ENCODE measurements around the gene GMCL2.

DNA sequence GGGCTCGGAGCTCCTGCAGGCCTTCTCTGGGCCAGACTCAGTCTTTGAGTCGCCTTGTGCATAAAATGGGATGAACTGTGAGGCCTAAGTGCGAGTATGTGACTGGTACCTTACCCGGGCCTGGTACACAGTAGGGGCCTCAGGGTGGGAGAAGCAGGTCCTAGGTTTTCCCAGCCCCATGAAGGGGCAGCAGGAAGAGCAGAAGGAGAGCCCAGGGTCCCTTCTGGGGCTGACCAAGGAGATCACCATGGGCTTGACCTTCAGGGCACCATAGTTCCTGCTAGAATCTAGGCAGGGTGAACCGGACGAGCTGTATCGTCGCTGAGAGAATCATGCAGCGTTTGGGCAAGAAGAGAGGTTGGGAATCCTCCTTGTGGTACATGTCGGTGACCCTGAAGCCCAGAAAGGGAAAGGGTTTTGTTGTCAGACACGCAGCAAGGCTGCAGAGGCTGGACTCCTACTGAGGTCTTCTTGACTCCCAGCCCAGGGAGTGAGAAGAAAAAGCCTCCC is 45.8 kb upstream of the GMCL2 start:
- TF ChIP-seq MYNN (IDR thresholded peaks at IDR 0.05) (no peak), MYNN (CRISPR knock-in tag; IDR thresholded peaks at IDR 0.05) (no peak), IRF2 (CRISPR knock-in tag; IDR thresholded peaks at IDR 0.05) (no peak), U2AF1 (optimal IDR thresholded peaks at IDR 0.05; ENCODE audit: low read depth, low read length) (no peak), ZFP1 (CRISPR knock-in tag; IDR thresholded peaks at IDR 0.05) (no peak), JUN (IDR thresholded peaks at IDR 0.05; ENCODE audit: borderline replicate concordance, low read depth, low read length) (no peak), JUN (CRISPR knock-in tag; IDR thresholded peaks at IDR 0.05; ENCODE audit: borderline replicate concordance) (no peak), ZC3H4 (CRISPR knock-in tag; IDR thresholded peaks at IDR 0.05; ENCODE audit: borderline replicate concordance) (no peak)
- TF ChIP-seq, protein P1, sequence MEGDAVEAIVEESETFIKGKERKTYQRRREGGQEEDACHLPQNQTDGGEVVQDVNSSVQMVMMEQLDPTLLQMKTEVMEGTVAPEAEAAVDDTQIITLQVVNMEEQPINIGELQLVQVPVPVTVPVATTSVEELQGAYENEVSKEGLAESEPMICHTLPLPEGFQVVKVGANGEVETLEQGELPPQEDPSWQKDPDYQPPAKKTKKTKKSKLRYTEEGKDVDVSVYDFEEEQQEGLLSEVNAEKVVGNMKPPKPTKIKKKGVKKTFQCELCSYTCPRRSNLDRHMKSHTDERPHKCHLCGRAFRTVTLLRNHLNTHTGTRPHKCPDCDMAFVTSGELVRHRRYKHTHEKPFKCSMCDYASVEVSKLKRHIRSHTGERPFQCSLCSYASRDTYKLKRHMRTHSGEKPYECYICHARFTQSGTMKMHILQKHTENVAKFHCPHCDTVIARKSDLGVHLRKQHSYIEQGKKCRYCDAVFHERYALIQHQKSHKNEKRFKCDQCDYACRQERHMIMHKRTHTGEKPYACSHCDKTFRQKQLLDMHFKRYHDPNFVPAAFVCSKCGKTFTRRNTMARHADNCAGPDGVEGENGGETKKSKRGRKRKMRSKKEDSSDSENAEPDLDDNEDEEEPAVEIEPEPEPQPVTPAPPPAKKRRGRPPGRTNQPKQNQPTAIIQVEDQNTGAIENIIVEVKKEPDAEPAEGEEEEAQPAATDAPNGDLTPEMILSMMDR (IDR thresholded peaks at IDR 0.05 in 2 of 3, conservative IDR thresholded peaks at IDR 0.05 in 1 of 3; ENCODE audit: insufficient read depth in 2 of 3, low read depth in 1 of 3, low read length in 3 of 3), result no peak
- TF ChIP-seq, protein P2, sequence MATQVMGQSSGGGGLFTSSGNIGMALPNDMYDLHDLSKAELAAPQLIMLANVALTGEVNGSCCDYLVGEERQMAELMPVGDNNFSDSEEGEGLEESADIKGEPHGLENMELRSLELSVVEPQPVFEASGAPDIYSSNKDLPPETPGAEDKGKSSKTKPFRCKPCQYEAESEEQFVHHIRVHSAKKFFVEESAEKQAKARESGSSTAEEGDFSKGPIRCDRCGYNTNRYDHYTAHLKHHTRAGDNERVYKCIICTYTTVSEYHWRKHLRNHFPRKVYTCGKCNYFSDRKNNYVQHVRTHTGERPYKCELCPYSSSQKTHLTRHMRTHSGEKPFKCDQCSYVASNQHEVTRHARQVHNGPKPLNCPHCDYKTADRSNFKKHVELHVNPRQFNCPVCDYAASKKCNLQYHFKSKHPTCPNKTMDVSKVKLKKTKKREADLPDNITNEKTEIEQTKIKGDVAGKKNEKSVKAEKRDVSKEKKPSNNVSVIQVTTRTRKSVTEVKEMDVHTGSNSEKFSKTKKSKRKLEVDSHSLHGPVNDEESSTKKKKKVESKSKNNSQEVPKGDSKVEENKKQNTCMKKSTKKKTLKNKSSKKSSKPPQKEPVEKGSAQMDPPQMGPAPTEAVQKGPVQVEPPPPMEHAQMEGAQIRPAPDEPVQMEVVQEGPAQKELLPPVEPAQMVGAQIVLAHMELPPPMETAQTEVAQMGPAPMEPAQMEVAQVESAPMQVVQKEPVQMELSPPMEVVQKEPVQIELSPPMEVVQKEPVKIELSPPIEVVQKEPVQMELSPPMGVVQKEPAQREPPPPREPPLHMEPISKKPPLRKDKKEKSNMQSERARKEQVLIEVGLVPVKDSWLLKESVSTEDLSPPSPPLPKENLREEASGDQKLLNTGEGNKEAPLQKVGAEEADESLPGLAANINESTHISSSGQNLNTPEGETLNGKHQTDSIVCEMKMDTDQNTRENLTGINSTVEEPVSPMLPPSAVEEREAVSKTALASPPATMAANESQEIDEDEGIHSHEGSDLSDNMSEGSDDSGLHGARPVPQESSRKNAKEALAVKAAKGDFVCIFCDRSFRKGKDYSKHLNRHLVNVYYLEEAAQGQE (IDR thresholded peaks at IDR 0.05; ENCODE audit: borderline replicate concordance), result no peak
- TF ChIP-seq, protein P2 (CRISPR knock-in tag; IDR thresholded peaks at IDR 0.05; ENCODE audit: low read depth), result no peak
- TF ChIP-seq, protein P3, sequence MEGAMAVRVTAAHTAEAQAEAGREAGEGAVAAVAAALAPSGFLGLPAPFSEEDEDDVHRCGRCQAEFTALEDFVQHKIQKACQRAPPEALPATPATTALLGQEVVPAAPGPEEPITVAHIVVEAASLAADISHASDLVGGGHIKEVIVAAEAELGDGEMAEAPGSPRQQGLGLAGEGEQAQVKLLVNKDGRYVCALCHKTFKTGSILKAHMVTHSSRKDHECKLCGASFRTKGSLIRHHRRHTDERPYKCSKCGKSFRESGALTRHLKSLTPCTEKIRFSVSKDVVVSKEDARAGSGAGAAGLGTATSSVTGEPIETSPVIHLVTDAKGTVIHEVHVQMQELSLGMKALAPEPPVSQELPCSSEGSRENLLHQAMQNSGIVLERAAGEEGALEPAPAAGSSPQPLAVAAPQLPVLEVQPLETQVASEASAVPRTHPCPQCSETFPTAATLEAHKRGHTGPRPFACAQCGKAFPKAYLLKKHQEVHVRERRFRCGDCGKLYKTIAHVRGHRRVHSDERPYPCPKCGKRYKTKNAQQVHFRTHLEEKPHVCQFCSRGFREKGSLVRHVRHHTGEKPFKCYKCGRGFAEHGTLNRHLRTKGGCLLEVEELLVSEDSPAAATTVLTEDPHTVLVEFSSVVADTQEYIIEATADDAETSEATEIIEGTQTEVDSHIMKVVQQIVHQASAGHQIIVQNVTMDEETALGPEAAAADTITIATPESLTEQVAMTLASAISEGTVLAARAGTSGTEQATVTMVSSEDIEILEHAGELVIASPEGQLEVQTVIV (CRISPR knock-in tag; IDR thresholded peaks at IDR 0.05; ENCODE audit: borderline replicate concordance), result no peak

Measured in K562 (cell line).